Activated effector memory CD4-positive, alpha-beta T cell treated with anti-CD3 and anti-CD28 coated beads, Interleukin-2, amount 50 U/mL, for 16 hours (primary cell): ENCODE data around the gene RAD51C.
"Not testable (repeated sequence)": the region's sequence is repeated elsewhere in the genome, so short reads cannot be mapped to it uniquely, and the experiment has no call there.

ENCODE experiments used
- DNase-seq: peaks from one replicate; pipeline ENCODE4 v3.0.0-alpha.2; 2020

The RAD51C gene

DNA sequence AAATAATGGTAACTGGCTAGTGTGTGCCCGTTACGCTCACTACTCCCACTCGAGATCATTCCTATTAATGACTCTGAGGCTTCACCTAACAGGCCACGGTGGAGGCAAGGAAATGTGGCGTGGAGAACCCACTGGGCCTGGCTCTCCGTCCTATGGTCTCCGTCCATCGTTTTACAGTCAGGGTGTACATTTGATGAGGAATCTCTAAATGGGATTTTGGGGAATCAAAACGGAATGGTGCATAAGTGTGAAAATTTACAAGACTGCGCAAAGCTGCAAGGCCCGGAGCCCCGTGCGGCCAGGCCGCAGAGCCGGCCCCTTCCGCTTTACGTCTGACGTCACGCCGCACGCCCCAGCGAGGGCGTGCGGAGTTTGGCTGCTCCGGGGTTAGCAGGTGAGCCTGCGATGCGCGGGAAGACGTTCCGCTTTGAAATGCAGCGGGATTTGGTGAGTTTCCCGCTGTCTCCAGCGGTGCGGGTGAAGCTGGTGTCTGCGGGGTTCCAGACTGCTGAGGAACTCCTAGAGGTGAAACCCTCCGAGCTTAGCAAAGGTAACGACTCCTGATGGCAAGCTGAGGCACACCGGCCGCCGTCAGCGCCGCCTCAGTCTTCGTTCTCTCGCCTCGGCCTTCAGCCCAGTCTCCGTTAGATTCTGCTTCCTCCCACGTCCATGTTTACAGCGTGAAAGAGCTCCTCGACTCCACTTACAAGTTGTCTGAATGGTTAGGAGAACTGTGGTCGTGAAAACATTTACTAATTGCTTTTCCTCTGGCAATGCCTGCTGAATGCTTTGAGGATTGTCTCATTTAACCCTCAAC lies at the start of gene RAD51C:
TSS of gene RAD51C (plus strand) at position 364 of the 817 bp plus-strand sequence. CDS start at position 406, 42 bp downstream.
- peak; percentile 95 for DNase-seq

DNA sequence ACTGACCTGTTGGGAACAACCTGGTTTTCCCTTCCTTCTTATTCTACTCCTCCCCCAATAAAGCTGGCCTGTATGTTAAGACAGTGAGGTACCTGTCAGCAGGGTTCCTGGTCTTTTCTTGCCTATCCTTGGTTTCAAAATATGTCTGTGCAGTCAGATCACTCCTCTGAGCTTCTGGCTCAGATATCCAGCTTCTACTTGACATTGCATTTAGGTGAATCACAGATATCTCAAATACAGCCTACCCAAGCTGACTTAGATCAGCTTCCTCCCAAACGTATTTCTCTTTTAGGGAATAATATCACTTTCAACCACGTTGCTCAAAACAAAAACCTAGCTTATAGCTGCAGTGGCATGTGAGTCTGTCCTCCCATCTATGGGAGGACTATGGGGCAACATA lies 49.3 kb upstream of the RAD51C start:
- DNase-seq = no peak

DNA sequence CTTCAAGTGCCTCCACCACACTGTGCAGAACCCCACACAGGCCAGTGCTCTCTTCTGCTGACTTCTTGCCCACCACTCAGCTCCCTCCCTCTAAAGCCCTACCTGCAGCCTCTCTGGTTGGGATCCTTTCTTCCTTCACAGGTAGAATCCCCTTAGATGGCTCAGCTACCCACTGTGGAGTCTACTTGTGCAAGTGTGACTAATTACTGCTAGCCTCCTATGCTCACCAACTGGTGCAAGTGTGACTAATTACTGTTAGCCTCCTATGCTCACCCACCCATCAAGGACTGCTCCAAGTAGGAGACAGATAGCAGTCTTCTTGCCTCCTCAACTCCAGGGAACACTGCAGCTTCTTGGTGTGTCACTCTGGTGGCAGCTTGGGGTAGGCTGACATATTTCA lies 44.2 kb upstream of the RAD51C start:
- no peak for DNase-seq

DNA sequence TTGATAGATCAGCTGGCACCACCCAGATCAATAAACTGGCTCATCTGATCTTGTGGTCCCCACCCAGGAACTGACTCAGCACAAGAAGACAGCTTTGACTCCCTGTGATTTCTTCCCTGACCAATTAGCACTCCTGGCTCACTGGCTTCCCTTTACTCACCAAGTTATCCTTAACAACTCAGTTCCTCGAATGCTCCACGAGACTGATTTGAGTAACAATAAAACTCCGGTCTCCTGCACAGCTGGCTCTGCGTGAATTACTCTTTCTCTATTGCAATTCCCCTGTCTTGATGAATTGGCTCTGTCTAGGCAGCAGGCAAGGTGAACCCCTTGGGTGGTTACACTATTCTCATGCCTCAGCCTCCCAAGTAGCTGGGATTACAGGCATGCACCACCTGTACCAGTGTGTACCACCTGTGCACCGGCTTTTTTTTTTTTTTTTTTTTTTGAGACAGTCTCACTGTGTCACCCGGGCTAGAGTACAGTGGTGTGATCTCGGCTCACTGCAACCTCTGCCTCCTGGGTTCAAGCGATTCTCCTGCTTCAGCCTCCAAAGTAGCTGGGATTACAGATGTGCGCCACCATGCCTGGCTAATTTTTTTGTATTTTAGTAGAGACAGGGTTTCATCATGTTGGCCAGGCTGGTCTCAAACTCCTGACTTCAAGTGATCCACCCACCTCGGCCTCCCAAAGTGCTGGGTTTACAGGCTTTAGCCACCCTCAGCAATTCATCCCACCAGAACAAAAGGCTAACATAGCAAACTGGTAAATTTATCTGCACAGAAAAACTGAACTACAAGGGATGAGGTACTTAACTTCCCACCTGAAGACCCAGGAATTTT lies 34.2 kb upstream of the RAD51C start:
- DNase-seq = peak; percentile 63

DNA sequence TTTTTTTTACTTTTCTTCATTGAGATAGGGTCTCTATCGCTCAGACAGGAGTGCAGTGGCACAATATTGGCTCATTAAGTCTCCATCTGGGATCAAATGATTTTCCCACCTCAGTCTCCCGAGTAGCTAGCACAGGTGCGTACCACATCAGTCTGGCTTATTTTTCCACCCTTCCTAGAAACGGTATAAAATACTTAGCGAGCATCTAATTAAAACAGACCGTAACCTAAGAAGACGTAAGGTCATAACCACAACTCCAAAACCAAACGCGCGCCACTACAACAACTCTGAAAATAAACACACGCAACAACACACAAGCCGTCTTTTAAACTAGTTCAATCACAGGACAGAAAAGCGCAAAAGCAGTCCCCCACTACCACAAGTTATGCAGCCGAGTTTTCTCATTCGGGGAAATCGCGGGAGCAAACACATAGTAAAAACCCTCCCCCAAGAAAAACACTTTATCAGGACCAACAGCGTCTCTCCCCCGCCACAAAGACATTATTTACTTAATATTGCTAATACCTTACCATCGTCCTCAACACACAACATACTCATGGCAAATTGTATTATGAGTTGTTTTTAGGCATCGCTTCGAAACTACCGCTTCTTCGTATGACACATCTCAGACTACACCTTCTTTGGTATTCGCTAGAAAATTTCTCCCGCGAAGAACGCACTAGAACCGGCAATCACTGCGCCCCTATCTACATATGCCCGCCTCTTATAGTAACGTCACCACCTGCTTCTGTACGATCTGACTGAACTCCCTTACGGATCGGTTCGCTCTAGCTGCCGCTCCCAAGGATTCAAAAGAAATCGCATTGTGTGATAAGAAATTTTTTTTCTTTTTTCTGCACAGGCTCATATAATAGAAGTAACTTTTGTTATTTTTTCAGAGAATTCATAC lies 33.3 kb upstream of the RAD51C start:
- peak; percentile 88 for DNase-seq

DNA sequence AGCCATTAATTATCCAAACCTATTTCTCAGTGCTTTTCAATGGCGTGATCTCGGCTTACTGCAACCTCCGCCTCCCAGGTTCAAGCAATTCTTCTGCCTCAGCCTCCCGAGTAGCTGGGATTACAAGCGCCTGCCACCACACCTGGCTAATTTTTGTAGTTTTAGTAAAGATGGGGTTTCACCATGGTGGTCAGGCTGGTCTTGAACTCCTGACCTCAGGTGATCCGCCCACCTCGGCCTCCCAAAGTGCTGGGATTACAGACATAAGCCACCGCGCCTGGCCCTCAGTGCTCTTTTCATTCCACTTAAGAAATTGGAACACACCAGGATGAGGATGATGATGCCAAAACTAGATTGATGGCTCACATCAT lies 32.7 kb upstream of the RAD51C start:
- not testable (repeated sequence) for DNase-seq

DNA sequence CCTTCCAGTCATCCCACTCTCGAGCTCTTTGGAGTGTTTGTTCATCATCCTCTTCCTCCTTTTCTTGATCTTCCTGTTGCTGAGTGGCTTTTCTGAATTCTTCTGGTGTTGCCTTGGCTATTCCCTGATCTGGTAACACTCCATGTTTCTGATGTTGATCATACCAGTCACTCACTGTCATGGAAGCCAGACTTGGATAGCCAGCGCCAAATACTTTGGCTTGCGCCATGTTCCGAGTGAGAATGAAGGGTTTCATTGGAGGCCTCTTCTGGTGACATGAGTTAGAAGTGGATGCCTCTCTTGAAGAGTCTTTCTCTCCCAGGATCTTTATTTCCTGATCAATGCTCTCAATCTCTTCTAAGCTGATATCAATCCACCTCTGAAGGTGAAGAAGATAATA lies 31.8 kb upstream of the RAD51C start:
- DNase-seq = no peak

DNA sequence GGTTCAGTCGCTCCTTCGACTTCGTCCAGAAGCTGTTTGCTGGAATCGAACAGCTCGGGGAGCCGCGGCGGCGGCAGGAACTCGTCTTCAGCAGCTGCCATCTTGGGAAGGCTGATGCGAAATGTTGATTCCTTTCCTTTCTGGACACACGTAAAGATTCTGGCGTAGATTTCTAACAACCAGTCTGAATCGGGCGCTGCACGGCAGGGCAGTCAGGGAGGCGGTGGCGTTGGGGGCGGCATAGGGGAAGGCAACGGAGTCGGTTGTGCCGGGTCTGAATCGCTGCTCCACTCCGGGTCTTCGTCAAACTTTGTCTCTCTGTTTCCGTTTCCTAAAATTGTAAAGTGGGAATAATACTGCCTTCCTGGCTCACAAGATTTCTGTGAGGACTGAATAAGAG lies 30.9 kb upstream of the RAD51C start:
- no peak for DNase-seq

DNA sequence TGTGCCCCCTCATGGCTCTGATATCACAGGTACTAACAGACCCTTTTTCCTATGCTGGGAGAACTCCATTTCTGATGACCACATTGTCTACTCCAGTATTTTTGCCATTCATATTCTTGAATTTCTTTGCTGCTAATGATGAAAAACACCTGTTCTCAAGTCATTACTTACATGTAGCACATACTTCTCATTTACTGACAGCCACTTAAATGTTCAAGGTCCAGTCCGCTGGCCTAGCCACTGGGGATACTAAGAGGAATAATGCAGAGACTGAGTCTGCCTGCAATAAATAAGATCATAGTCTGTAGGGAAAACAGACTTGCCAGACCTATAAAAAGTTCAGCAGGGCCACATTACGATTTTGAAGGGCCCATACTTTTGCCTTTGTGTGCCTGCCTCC lies 28.1 kb upstream of the RAD51C start:
- DNase-seq = no peak

DNA sequence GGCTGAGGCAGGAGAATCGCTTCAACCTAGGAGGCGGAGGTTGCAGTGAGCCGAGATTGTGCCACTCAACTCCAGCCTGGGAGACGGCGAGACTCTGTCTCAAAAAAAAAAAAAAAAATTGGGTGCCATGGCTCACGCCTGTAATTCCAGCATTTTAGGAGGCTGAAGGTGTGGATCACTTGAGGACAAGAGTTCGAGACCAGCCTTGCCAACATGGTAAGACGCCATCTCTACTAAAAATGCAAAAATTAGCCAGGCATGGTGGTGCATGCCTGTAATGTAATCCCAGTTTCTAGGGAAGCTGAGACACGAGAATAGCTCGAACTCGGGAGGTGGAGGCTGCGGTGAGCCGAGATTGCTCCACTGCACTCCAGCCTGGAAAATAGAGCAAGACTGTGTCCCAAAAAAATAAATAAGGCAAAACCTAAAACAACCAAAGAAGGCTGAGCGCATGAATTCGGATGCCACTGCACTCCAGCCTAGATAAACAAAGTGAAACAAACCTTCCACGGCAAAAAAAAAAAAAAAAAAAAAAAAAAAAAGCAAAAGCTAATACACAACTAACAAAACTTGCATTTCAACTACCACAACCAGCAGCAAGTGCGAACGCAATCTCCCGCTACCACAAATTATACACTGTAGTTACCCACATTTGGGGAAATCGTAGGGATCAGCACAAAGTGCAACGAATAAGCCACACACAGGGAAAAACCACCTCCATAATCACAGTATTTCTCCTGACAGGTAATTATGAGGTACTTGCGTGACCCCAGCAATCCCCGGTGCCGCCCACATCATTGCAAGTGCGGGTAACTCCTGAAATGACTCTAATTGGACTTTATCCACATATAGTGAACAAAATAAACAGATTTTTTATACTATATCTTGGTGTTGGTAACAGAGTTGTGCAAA lies 26.2 kb upstream of the RAD51C start:
- no peak for DNase-seq

DNA sequence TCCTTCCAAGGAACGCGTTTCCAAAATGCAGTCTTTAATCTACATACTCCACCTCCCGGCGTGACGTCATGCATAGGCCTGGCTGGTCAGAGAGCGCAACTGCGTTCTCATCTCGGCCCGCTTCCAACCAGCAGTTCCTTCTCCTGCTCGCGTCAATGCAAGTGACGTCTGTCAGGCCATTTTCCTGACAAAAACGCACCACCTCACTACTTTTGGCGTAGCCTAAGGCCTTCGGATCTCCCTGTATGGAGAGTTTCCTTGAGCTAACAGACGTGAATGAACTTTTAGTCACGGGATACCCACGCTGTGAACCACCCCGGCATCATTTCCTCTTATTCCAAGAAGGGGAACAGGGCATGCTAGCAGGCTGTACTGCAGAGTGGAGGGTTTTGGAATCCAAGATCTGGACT lies 25.5 kb upstream of the RAD51C start:
- peak; percentile 77 for DNase-seq

DNA sequence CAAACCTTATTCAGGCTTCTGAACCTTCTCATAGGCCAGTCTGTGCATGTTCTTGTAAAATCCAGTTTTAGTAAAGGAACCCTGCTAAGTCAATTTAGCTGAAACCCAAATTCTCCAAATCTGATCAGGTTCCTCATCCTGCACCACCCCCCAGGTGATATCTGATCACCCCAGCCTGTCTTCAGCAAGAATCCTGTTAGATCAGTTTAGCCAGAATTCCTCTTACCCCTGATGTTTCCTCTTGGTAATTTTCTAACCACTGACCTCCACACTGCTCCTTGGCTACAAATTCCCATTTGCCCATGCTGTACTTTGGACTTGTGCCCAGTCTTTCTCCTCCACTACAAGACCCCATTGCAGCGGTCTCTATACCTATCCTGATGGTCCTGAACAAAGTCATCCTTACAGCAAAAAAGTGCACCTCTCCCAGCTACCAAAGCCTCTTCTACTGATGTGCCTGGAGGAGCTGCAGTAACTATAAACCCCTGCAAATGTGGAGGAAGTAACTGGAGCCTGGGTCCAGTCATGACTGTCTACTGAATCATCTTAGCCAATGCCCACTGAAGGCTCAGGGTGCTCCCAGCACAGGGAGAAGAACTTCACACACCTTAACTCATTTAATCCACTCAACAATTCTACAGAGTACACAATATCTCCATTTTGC lies 24.3 kb upstream of the RAD51C start:
- DNase-seq = no peak

DNA sequence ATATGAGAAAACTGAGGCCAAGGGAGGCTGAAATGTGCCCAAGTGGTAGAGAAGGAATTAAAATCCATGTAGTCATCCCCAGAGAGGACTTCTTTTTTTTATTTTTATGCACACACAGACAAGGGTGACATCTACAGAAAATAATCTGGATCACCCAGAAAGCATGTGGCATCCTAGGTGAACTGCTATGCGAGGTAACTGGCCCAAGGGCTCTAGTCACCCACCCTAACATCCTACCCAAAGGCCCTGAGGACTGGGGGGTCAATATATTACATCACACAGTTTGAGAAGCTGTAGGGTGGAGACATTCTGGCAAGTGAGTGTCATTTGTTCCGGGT lies 23.8 kb upstream of the RAD51C start:
- DNase-seq = no peak

DNA sequence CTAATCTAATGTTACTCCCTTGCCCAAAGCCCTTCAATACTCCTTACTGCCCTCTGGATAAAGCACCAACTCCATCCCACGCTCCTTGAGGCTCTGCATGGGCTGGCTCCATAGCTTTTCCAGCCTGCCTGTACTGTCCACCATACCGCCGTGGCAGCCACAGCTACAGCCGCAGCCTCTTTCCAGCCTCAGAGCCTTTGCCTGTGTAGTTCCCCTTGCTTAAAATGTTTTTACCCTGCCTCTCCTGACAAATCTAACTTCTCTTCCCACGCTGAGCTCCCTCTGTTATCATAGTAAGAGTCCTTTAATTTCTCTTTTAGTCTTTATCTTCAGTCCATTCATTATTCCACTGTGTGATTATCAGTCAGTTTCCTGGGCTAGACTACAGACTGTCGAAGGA lies 22.5 kb upstream of the RAD51C start:
- no peak for DNase-seq

DNA sequence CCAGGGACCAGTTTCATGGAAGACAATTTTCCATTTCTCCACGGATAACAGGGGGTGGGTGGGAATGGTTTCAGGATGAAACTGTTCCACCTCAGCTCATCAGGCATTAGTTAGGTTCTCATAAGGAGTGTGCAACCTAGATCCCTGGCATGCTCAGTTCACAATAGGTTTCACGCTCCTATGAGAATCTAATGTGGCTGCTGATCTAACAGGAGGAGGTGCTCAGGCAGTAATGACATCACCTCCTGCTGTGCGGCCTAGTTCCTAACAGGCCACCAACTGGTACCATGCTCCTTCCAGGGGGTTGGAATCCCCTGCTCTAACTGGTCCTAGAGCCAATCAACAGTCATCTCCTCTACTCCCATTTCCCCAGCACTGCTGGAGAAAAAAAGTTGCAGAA lies 20.4 kb upstream of the RAD51C start:
- no peak for DNase-seq

DNA sequence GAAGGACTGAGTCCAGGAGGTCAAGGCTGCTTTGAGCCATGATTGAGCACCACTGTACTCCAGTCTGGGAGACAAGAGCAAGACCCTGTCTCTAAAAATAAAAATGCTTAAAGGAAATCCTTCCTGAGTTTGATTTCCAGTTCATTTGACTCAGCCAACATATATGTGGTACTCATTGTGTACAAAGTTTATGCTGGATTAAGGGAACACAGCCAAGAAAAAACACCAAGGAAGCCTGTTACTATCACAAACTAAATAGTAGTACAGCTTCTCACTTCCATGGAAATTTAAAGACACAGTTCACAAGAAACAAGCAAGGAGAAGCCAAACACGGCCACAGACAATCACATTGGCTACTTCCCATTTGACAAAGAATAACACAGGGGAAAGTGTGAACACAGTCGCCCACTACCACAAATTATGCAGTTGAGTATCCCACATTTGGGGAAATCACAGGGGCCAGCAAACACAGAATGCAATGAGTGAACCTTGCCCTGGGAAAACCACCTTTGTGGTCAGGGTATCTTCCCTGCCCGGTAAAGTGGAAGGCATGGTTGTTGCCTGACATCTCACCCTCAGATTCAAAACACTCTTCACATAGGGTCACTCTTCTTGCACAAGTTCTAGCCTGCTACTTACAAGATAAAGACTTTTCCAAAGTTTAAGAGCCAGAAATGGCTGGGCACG lies 15.1 kb upstream of the RAD51C start:
- DNase-seq = no peak

DNA sequence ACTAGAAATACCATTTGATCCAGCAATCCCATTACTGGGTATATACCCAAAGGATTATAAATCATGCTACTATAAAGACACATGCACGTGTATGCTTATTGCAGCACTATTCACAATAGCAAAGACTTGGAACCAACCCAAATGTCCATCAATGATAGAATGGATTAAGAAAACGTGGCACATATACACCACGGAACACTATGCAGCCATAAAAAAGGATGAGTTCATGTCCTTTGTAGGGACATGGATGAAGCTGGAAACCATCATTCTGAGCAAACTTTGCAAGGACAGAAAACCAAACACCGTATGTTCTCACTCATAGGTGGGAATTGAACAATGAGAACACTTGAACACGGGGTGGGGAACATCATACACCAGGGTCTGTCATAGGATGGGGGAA lies 14.1 kb upstream of the RAD51C start:
- not testable (repeated sequence) for DNase-seq

DNA sequence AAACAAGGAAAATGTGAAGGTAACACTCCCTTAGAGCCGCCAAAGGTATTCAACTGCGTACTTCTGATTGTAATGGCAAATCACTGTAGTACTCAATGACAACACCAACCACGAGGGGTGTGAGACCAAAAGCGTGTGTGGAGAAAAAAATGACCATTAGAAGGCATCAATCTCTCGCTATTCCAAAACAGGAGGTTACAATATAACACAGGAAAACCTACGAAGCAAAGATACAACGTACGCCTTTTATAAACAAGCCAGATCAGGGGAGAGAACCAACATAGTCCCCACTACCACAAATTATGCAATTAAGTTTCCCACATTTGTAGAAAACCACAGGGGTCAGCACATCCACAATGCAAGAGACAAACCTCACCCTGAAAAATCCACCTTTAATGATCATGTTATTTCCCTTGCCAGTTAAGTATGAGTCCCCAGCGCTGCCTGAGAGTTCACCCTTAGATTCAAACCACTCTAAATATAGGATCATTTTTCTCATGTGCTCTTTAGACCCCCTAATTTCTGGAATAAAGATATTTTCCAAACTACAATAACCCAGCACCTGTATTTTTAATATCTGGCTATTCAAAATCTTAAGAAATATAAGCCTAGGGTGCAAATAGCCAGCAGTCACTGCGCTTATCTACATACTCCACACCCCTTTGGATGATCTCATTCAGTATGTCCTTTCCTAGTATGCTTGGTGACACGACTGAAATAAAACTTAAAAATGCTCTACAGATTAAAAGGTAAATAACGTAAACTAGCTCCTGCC lies 13.0 kb upstream of the RAD51C start:
- no peak for DNase-seq

DNA sequence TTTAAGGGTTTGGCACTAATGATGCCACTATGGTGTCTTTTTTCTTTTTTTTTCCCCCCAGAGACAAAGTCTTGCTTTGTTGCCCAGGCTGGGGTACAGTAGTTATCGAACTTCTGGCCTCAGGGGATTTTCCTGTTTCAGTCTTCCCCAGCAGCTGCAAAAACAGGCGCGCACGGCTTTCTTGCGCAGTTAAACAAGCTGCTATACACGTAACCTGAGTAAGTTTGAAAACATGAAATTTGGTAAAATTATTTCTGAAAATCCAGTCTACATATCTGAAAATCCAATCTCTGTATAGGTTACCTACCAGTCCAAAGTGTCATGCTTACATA lies 12.4 kb upstream of the RAD51C start:
- DNase-seq = no peak

DNA sequence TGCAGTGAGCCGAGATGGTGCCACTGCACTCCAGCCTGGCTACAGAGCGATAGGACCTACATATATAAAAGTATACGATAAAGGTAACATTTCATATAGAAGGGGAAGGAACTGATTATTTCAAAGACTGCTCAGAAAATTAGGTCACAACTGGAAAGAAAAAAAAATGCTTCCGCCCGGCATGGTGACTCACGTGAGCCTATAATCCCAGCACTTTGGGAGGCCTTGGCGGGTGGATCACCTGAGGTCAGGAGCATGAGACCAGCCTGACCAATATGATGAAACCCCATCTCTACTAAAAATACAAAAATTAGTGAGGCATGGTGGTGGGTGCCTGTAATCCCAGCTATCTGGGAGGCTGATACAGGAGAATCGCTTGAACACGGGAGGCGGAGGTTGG lies 8.4 kb upstream of the RAD51C start:
- DNase-seq = no peak
